ENCODE results near the gene OSBPL1A.

The OSBPL1A gene

DNA sequence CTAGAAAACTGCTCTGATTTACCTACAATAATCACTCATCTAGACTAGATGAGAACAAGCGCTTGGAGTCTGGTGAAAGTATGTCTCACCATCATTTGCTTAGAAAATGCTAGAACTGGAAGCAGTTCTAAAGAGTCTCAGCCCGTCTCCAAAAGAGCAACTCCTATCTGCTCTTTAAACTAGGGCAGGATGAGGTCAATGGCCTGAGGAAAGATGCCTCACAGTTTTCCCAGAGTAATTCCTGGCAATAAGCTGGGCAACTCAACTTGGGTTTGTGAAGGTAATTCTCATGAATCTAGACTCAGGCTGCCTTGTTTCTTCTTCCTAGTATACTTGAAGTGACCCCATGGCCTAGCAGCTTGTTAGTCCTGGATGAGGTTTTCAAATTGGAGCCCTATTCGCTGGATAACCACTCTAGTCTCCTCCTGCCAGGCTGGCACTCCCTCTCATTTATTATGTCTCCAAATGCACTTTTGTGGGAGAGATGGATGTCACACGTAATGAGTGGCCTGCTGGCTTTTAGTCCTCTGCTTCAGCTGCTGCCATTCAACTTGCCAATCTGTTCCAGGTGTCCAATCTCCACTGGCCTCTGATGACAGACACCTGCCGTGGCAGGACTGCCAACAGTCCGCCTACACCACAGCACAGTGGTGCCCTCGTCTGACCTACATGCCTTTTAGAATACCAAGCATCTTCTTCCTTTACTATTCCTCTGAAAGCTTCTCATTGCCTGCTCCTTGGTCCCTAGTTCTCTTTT is 177.9 kb downstream of the OSBPL1A start:
- ChIA-PET CTCF (interaction anchor here (1.0 to 1.6 kb wide), 2 partner anchors 43 to 47 kb away, joined by 3 to 5 read pairs; no protein-coding TSS in a partner anchor), POLR2A (no interaction called here)
- no peak for TF ChIP-seq TARDBP (IDR thresholded peaks at IDR 0.05)
- no peak for TF ChIP-seq SP1 (IDR thresholded peaks at IDR 0.05)
- TF ChIP-seq FOXK2 (IDR thresholded peaks at IDR 0.05), result no peak
- TF ChIP-seq ELF4 (IDR thresholded peaks at IDR 0.05), result no peak
- no peak for TF ChIP-seq LEF1 (IDR thresholded peaks at IDR 0.05; ENCODE audit: borderline replicate concordance)
- no peak for TF ChIP-seq FOXA1 (IDR thresholded peaks at IDR 0.05)
- no peak for TF ChIP-seq SUZ12 (IDR thresholded peaks at IDR 0.05)
- no peak for TF ChIP-seq ARNT (IDR thresholded peaks at IDR 0.05)
- no peak for TF ChIP-seq L3MBTL2 (conservative IDR thresholded peaks at IDR 0.05)
- no peak for TF ChIP-seq FOXM1 (IDR thresholded peaks at IDR 0.05; ENCODE audit: borderline replicate concordance)
- TF ChIP-seq, protein P1, sequence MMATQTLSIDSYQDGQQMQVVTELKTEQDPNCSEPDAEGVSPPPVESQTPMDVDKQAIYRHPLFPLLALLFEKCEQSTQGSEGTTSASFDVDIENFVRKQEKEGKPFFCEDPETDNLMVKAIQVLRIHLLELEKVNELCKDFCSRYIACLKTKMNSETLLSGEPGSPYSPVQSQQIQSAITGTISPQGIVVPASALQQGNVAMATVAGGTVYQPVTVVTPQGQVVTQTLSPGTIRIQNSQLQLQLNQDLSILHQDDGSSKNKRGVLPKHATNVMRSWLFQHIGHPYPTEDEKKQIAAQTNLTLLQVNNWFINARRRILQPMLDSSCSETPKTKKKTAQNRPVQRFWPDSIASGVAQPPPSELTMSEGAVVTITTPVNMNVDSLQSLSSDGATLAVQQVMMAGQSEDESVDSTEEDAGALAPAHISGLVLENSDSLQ (IDR thresholded peaks at IDR 0.05), result no peak
- TF ChIP-seq CTBP1 (IDR thresholded peaks at IDR 0.05; ENCODE audit: borderline replicate concordance), result no peak
- TF ChIP-seq HDGF (IDR thresholded peaks at IDR 0.05; ENCODE audit: borderline replicate concordance), result no peak
- no peak for TF ChIP-seq NFRKB (IDR thresholded peaks at IDR 0.05)
- TF ChIP-seq ZNF384 (IDR thresholded peaks at IDR 0.05), result no peak
- TF ChIP-seq BHLHE40 (IDR thresholded peaks at IDR 0.05; ENCODE audit: borderline replicate concordance), result no peak
- DNase-seq (ENCODE audit: extremely low spot score), result no peak

DNA sequence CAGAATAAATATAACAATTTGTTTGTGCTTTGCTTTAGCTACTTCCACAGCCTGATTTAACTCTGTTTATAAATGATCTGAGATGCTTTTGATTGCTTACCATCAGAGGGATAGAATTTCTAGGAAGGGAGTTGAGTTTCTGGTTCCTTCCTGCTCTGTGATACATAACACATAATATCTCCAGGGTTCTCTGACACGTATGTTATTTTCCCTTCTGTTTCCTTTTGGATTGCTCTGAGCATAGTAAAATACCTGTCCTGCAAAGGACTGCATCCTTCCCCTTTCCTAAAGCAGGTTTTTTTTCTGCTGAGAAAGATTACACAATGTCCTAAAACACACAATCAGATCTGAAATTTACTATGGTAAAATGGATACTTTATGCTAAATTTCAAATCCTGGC is 182.7 kb downstream of the OSBPL1A start:
- POLR2A ChIA-PET, result no interaction called here
- TF ChIP-seq, protein P1 (IDR thresholded peaks at IDR 0.05), result no peak
- TF ChIP-seq BHLHE40 (IDR thresholded peaks at IDR 0.05; ENCODE audit: borderline replicate concordance) (no peak), NFRKB (IDR thresholded peaks at IDR 0.05) (no peak), FOXA1 (IDR thresholded peaks at IDR 0.05) (no peak), SP1 (IDR thresholded peaks at IDR 0.05) (no peak), ZNF384 (IDR thresholded peaks at IDR 0.05) (no peak), L3MBTL2 (conservative IDR thresholded peaks at IDR 0.05) (no peak)
- DNase-seq (ENCODE audit: extremely low spot score), result no peak
- CTCF ChIA-PET, result interaction anchor here (3.4 kb wide), 1 partner anchor 38 kb away, joined by 13 read pairs; no protein-coding TSS in a partner anchor

DNA sequence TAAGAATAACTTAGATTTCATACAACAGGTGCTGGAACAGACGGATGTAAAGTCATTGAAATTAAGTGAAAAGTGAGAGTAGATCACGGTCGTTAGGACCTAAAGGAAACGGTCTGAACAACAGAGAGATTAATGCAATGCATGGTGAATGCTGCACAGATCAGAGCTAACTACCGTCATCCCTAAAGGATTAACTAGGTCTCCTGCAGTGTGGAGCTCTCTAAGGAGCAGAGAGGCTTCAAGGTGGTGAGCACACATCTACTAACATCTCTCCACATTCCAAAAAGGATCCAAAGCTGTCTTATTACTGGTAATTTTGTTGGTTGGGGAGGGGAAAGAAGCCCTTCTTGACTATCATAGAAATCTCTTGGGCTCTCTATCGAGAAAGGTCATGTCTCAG is 183.5 kb downstream of the OSBPL1A start:
- POLR2A ChIA-PET, result no interaction called here
- DNase-seq (ENCODE audit: extremely low spot score), result no peak
- CTCF ChIA-PET, result interaction anchor here (3.4 kb wide), 1 partner anchor 38 kb away, joined by 13 read pairs; no protein-coding TSS in a partner anchor
- no peak for TF ChIP-seq CTBP1 (IDR thresholded peaks at IDR 0.05; ENCODE audit: borderline replicate concordance)
- TF ChIP-seq SUZ12 (IDR thresholded peaks at IDR 0.05), result no peak
- no peak for TF ChIP-seq TARDBP (IDR thresholded peaks at IDR 0.05)
- TF ChIP-seq FOXM1 (IDR thresholded peaks at IDR 0.05; ENCODE audit: borderline replicate concordance), result no peak
- no peak for TF ChIP-seq HDGF (IDR thresholded peaks at IDR 0.05; ENCODE audit: borderline replicate concordance)
- TF ChIP-seq ZNF384 (IDR thresholded peaks at IDR 0.05), result no peak
- TF ChIP-seq LEF1 (IDR thresholded peaks at IDR 0.05; ENCODE audit: borderline replicate concordance), result no peak
- TF ChIP-seq ARNT (IDR thresholded peaks at IDR 0.05), result no peak
- TF ChIP-seq SP1 (IDR thresholded peaks at IDR 0.05), result no peak
- no peak for TF ChIP-seq L3MBTL2 (conservative IDR thresholded peaks at IDR 0.05)
- TF ChIP-seq ELF4 (IDR thresholded peaks at IDR 0.05), result no peak
- no peak for TF ChIP-seq FOXK2 (IDR thresholded peaks at IDR 0.05)
- no peak for TF ChIP-seq BHLHE40 (IDR thresholded peaks at IDR 0.05; ENCODE audit: borderline replicate concordance)
- TF ChIP-seq, protein P1 (IDR thresholded peaks at IDR 0.05), result no peak
- no peak for TF ChIP-seq NFRKB (IDR thresholded peaks at IDR 0.05)
- TF ChIP-seq FOXA1 (IDR thresholded peaks at IDR 0.05), result no peak

- no peak for DNase-seq (ENCODE audit: extremely low spot score)
- CTCF ChIA-PET, result interaction anchor here (3.4 kb wide), 1 partner anchor 37 kb away, joined by 13 read pairs; no protein-coding TSS in a partner anchor
- TF ChIP-seq ZNF384 (IDR thresholded peaks at IDR 0.05), result no peak
- TF ChIP-seq LEF1 (IDR thresholded peaks at IDR 0.05; ENCODE audit: borderline replicate concordance), result no peak
- TF ChIP-seq, protein P1 (IDR thresholded peaks at IDR 0.05), result no peak
- TF ChIP-seq ARNT (IDR thresholded peaks at IDR 0.05), result no peak
- TF ChIP-seq SP1 (IDR thresholded peaks at IDR 0.05), result no peak
- TF ChIP-seq TARDBP (IDR thresholded peaks at IDR 0.05), result no peak
- TF ChIP-seq FOXM1 (IDR thresholded peaks at IDR 0.05; ENCODE audit: borderline replicate concordance), result no peak
- TF ChIP-seq FOXA1 (IDR thresholded peaks at IDR 0.05), result no peak
- POLR2A ChIA-PET, result no interaction called here
Measured at GRCh38 chr18:24212939-24213338, 184.7 kb downstream of the OSBPL1A start.

DNA sequence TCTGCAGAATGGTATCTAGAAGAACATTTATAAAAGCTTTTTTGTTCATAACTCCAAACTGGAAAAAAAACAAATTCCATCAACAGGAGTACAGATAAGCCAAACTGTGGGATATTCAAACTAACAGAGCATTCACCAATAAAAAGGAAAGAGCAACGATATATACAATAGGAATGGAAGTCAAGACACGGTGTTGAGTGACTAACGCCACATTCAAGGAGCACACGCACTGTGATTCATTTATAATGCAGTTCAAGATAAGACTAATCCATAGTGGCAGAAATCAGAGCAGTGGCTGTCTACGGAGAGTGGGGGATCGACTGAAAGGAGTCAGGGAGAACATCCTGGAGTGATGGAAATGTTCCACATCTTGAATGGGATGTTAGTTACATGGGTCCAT is 188.1 kb downstream of the OSBPL1A start:
- no peak for DNase-seq (ENCODE audit: extremely low spot score)
- POLR2A ChIA-PET, result interaction anchor here (1.0 kb wide), 1 partner anchor 70 kb away, joined by 3 read pairs; the partner anchor contains the start of gene CABYR
- TF ChIP-seq HDGF (IDR thresholded peaks at IDR 0.05; ENCODE audit: borderline replicate concordance), result no peak
- TF ChIP-seq TARDBP (IDR thresholded peaks at IDR 0.05), result no peak
- TF ChIP-seq BHLHE40 (IDR thresholded peaks at IDR 0.05; ENCODE audit: borderline replicate concordance), result no peak
- no peak for TF ChIP-seq ZNF384 (IDR thresholded peaks at IDR 0.05)
- no peak for TF ChIP-seq LEF1 (IDR thresholded peaks at IDR 0.05; ENCODE audit: borderline replicate concordance)
- no peak for TF ChIP-seq SUZ12 (IDR thresholded peaks at IDR 0.05)
- no peak for TF ChIP-seq ARNT (IDR thresholded peaks at IDR 0.05)
- TF ChIP-seq CTBP1 (IDR thresholded peaks at IDR 0.05; ENCODE audit: borderline replicate concordance), result no peak
- no peak for TF ChIP-seq FOXM1 (IDR thresholded peaks at IDR 0.05; ENCODE audit: borderline replicate concordance)
- no peak for TF ChIP-seq L3MBTL2 (conservative IDR thresholded peaks at IDR 0.05)
- TF ChIP-seq, protein P1 (IDR thresholded peaks at IDR 0.05), result no peak
- TF ChIP-seq NFRKB (IDR thresholded peaks at IDR 0.05), result no peak
- no peak for TF ChIP-seq SP1 (IDR thresholded peaks at IDR 0.05)
- TF ChIP-seq FOXK2 (IDR thresholded peaks at IDR 0.05), result no peak
- TF ChIP-seq ELF4 (IDR thresholded peaks at IDR 0.05), result no peak
- TF ChIP-seq FOXA1 (IDR thresholded peaks at IDR 0.05), result no peak
- CTCF ChIA-PET, result interaction anchor here (1.1 kb wide), 1 partner anchor 33 kb away, joined by 3 read pairs; no protein-coding TSS in a partner anchor
